SK-N-MC (cell line): ENCODE data around the gene GAPT.

Source experiments
- EZH2 ChIP-seq: fragments of 200-600 bp; sonication (generic); IDR thresholded peaks from one replicate; pipeline ENCODE4 v1.6.1; 2017; ENCODE audit warnings: antibody characterized with exemption
- POLR2AphosphoS5 ChIP-seq: IDR thresholded peaks from 2 replicates; pipeline ENCODE4 v1.6.1; 2012; ENCODE audit warnings: mild to moderate bottlenecking, low read depth, low read length, borderline replicate concordance

DNA sequence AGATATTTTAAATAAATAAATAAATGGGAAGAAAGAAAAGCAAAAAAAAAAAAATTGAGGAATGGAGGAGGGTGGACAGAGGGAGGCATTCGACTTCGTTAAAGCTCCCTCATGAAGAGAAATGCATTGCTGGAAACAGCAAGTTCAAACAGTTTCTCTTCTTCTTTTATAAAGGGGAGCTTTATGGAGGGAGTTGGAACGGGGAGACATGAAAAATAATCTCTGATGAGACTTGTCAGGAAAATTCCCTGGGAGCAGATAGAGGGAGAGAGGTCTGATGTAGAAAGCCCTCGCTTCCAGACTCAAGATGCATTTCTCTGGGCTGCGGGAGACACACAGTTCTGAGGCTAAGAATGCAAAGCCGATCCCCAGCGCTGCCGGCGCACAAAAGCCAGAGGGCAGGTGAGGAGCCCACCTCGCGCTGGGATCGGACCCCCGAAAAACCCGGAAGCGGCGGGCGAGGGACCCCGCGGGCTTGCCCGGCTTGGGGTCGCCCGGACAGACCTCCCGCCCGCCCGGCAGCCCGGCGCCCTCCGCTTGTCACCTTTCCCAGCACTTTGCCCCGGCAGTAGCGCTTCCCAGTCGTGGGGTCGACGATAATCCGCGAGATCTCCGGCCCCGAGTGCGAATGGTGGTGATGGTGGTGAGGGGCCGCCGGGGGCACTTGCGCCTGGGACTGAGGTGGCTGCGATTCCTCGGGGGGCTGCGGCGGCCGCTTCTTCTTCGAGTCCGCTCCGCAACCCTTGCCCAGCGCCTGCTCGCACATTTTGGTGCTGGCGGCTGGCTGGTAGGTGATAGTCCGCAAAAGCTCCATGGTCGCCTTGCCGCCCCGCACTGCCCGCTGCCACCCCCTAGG, 31.9 kb upstream of the GAPT start:
- TF ChIP-seq EZH2 (no peak), POLR2AphosphoS5 (no peak)
